Measurements from ENCODE around the gene C14orf132. TPM values are rescaled to one million over a fixed set of nuclear protein-coding genes. Genes with fewer than 3 reads are reported as not detected.
"Not testable (repeated sequence)": the region's sequence is repeated elsewhere in the genome, so short reads cannot be mapped to it uniquely, and the experiment has no call there.

C14orf132 gene
- total and polyA plus RNA-seq, 2 donors (not counting 1 experiment from before 2014, with no cell fraction given), result 0.30 to 0.85 TPM

- no peak overlapping the region for H3K4me2 ChIP-seq (replicated peaks; ENCODE audit: low read depth, low read length, poor library complexity, severe bottlenecking)
- POLR2A ChIA-PET, result no interaction called here
- ATAC-seq (ENCODE audit: low read depth) (no peak), DNase-seq (no peak)
- no peaks in the 10 kb centered on the region for H4K20me1 ChIP-seq (ENCODE audit: control insufficient read depth, insufficient read depth, low read length, poor library complexity, severe bottlenecking)
- H3K27me3 Mint-ChIP-seq, result no peaks in the 10 kb centered on the region
- no peaks in the 10 kb centered on the region for H3K27me3 ChIP-seq (replicated peaks in 1 of 4; ENCODE audit: control extremely low read depth in 1 of 4, control insufficient read depth in 3 of 4, insufficient read depth in 4 of 4, low read length in 3 of 4)
- peaks cover 2 to 13% (median 9%) of the 10 kb centered on the region in 3 donors for H3K9me3 ChIP-seq (ENCODE audit: control extremely low read depth in 1 of 3, control insufficient read depth in 2 of 3, insufficient read depth in 1 of 3, low read length in 2 of 3)
- no peak overlapping the region for H3K4me3 Mint-ChIP-seq
- no peak overlapping the region for H3K27ac Mint-ChIP-seq
- no peak overlapping the region for H3K9ac ChIP-seq (ENCODE audit: low read length)
- peaks cover 13% of the 10 kb centered on the region for H3K9me3 Mint-ChIP-seq (ENCODE audit: insufficient read depth)
- H2AFZ ChIP-seq (ENCODE audit: insufficient read depth, low read depth, low read length, poor library complexity, severe bottlenecking), result no peak overlapping the region
- H3K36me3 ChIP-seq (replicated peaks in 1 of 2; ENCODE audit: control extremely low read depth in 1 of 2, control insufficient read depth in 1 of 2, extremely low read depth in 1 of 2, insufficient read depth in 2 of 2, low read length in 1 of 2), result no peaks in the 10 kb centered on the region
- no peak for TF ChIP-seq EZH2 (IDR thresholded peaks at IDR 0.05; ENCODE audit: borderline replicate concordance, insufficient read depth, low read depth, low read length, poor library complexity, severe bottlenecking)
- TF ChIP-seq, protein P1, sequence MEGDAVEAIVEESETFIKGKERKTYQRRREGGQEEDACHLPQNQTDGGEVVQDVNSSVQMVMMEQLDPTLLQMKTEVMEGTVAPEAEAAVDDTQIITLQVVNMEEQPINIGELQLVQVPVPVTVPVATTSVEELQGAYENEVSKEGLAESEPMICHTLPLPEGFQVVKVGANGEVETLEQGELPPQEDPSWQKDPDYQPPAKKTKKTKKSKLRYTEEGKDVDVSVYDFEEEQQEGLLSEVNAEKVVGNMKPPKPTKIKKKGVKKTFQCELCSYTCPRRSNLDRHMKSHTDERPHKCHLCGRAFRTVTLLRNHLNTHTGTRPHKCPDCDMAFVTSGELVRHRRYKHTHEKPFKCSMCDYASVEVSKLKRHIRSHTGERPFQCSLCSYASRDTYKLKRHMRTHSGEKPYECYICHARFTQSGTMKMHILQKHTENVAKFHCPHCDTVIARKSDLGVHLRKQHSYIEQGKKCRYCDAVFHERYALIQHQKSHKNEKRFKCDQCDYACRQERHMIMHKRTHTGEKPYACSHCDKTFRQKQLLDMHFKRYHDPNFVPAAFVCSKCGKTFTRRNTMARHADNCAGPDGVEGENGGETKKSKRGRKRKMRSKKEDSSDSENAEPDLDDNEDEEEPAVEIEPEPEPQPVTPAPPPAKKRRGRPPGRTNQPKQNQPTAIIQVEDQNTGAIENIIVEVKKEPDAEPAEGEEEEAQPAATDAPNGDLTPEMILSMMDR (IDR thresholded peaks at IDR 0.05), result no peak
- intact Hi-C loops (cut with micrococcal nuclease), result no loop called here
- peaks cover 20% of the 10 kb centered on the region for H3K4me1 Mint-ChIP-seq
- H3K79me2 ChIP-seq (ENCODE audit: control insufficient read depth, insufficient read depth, low read length), result no peaks in the 10 kb centered on the region
- CTCF ChIA-PET, result interaction anchor here (1.4 to 1.5 kb wide), 3 partner anchors 9 to 17 kb away, joined by 4 to 6 read pairs (median 4); no protein-coding TSS in a partner anchor
- peaks cover 0 to 7% of the 10 kb centered on the region in 2 donors for H3K4me1 ChIP-seq (ENCODE audit: control insufficient read depth in 2 of 2, insufficient read depth in 2 of 2, low read length in 2 of 2)
- H3K4me3 ChIP-seq (ENCODE audit: control extremely low read depth in 1 of 5, extremely low read depth in 1 of 5, insufficient read depth in 1 of 5, low read depth in 2 of 5, low read length in 4 of 5), result no peak overlapping the region
- no peak overlapping the region for H3K27ac ChIP-seq (ENCODE audit: low read length in 2 of 2)
Measured at GRCh38 chr14:96011607-96012006, 27.6 kb upstream of the C14orf132 start.

GRCh38 chr14:96012757-96013156, 26.4 kb upstream of the C14orf132 start:
- ATAC-seq (ENCODE audit: low read depth); intact Hi-C loops (cut with micrococcal nuclease); H2AFZ ChIP-seq (ENCODE audit: insufficient read depth, low read depth, low read length, poor library complexity, severe bottlenecking); H3K4me1 ChIP-seq (ENCODE audit: control insufficient read depth in 2 of 2, insufficient read depth in 2 of 2, low read length in 2 of 2); POLR2A ChIA-PET; H4K20me1 ChIP-seq (ENCODE audit: control insufficient read depth, insufficient read depth, low read length, poor library complexity, severe bottlenecking); H3K4me3 Mint-ChIP-seq; H3K79me2 ChIP-seq (ENCODE audit: control insufficient read depth, insufficient read depth, low read length); H3K36me3 ChIP-seq (replicated peaks in 1 of 2; ENCODE audit: control extremely low read depth in 1 of 2, control insufficient read depth in 1 of 2, extremely low read depth in 1 of 2, insufficient read depth in 2 of 2, low read length in 1 of 2); H3K9ac ChIP-seq (ENCODE audit: low read length); H3K4me3 ChIP-seq (ENCODE audit: control extremely low read depth in 1 of 5, extremely low read depth in 1 of 5, insufficient read depth in 1 of 5, low read depth in 2 of 5, low read length in 4 of 5); H3K27me3 ChIP-seq (replicated peaks in 1 of 4; ENCODE audit: control extremely low read depth in 1 of 4, control insufficient read depth in 3 of 4, insufficient read depth in 4 of 4, low read length in 3 of 4): not testable (repeated sequence)
- H3K9me3 Mint-ChIP-seq (ENCODE audit: insufficient read depth), result peaks cover 13% of the 10 kb centered on the region
- Histone ChIP-seq H3K4me2 (replicated peaks; ENCODE audit: low read depth, low read length, poor library complexity, severe bottlenecking) (peak overlapping the region; percentile 5), H3K27ac (ENCODE audit: low read length in 2 of 2) (peak overlapping the region in 1 of 2 donors; percentile 56), H3K9me3 (ENCODE audit: control extremely low read depth in 1 of 3, control insufficient read depth in 2 of 3, insufficient read depth in 1 of 3, low read length in 2 of 3) (peaks cover 2 to 13% (median 9%) of the 10 kb centered on the region in 3 donors)
- CTCF ChIA-PET, result interaction anchor here (0.6 to 1.5 kb wide), 3 partner anchors 8 to 20 kb away, joined by 4 read pairs; no protein-coding TSS in a partner anchor
- DNase-seq, result peak; percentile 53
- peak overlapping the region; percentile 82 for H3K27ac Mint-ChIP-seq
- H3K27me3 Mint-ChIP-seq, result peaks cover 11% of the 10 kb centered on the region
- H3K4me1 Mint-ChIP-seq, result peaks cover 20% of the 10 kb centered on the region
- WGBS (ENCODE audit: insufficient coverage), result no CpG with 5 or more reads among the region's 1 CpG

All from B cell (primary cell).